ENCODE results near the gene WWC1.

- TF ChIP-seq CTCF (IDR thresholded peaks at IDR 0.05; ENCODE audit: poor library complexity) = no peak
- no peak for TF ChIP-seq EZH2 (IDR thresholded peaks at IDR 0.05; ENCODE audit: borderline replicate concordance)
- no peak for TF ChIP-seq EZH2phosphoT487 (IDR thresholded peaks at IDR 0.05; ENCODE audit: low read depth, severe bottlenecking, unreplicated experiment)
These were observed 141.5 kb downstream of the WWC1 start for GRCh38 chr5:168432903-168433302.
